ENCODE data around the gene MSRB1. TPM values are rescaled to one million over a fixed set of nuclear protein-coding genes. Genes with fewer than 3 reads are reported as not detected.

Gene MSRB1
- total and polyA plus RNA-seq, 2 of the 13 experiments (the other 11 are each of a cell fraction or from before 2014, with no cell fraction given), result 32.1 to 75.4 TPM

DNA sequence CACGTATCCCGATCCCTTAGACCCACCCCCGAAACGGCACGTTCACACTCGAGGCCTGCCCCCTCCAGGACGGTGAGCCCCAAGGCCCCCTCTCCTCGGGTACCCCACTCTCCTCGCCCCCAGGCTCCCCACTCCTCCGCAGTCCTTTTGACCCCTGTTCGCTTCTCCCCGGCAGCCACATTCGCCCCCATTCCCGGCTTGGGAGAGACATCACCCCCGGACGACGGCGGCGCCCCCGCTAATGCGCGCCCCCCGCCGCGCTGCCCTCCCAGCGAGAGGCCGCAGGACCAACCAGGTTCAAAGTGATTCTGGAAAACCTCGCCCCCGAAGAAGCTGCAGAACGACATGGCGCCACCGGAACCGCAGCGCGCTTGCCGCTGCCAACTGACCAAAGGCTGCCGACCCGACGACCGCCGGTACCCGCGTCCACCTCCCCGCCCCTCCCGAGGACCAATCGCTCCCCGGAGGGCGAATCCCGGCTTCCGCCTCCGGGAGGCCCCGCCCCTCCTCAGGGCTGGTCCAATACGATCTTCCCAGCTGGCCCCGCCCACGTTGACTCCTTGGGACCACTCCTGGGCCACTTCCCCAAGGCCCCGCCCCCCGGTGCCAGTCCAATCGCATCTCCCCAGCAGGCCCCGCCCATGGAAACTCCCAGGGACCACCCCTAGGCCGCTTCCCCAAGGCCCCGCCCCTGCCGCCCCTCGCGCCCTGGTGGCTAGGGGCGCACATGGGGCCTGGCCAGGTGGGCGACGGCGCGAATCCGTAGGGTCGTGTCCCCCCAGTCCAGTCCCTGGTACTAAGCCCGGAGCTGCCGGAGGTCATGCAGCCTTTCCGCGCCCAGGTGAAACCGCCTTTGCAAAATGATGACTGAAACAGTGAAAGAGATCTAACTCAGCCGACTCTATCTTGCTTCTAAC lies at the start of gene MSRB1 (continued):
- TF ChIP-seq, protein P1, sequence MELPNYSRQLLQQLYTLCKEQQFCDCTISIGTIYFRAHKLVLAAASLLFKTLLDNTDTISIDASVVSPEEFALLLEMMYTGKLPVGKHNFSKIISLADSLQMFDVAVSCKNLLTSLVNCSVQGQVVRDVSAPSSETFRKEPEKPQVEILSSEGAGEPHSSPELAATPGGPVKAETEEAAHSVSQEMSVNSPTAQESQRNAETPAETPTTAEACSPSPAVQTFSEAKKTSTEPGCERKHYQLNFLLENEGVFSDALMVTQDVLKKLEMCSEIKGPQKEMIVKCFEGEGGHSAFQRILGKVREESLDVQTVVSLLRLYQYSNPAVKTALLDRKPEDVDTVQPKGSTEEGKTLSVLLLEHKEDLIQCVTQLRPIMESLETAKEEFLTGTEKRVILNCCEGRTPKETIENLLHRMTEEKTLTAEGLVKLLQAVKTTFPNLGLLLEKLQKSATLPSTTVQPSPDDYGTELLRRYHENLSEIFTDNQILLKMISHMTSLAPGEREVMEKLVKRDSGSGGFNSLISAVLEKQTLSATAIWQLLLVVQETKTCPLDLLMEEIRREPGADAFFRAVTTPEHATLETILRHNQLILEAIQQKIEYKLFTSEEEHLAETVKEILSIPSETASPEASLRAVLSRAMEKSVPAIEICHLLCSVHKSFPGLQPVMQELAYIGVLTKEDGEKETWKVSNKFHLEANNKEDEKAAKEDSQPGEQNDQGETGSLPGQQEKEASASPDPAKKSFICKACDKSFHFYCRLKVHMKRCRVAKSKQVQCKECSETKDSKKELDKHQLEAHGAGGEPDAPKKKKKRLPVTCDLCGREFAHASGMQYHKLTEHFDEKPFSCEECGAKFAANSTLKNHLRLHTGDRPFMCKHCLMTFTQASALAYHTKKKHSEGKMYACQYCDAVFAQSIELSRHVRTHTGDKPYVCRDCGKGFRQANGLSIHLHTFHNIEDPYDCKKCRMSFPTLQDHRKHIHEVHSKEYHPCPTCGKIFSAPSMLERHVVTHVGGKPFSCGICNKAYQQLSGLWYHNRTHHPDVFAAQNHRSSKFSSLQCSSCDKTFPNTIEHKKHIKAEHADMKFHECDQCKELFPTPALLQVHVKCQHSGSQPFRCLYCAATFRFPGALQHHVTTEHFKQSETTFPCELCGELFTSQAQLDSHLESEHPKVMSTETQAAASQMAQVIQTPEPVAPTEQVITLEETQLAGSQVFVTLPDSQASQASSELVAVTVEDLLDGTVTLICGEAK (IDR thresholded peaks at IDR 0.05), result no peak
- TF ChIP-seq, protein P1 (CRISPR knock-in tag; IDR thresholded peaks at IDR 0.05), result no peak
- TF ChIP-seq ZNF792 (CRISPR knock-in tag; IDR thresholded peaks at IDR 0.05) (peak; percentile 61), MLX (CRISPR knock-in tag; IDR thresholded peaks at IDR 0.05) (no peak), HNF4G (IDR thresholded peaks at IDR 0.05; ENCODE audit: borderline replicate concordance, low read depth, low read length) (no peak), HNF4G (CRISPR knock-in tag; IDR thresholded peaks at IDR 0.05; ENCODE audit: borderline replicate concordance, low read depth) (no peak), ZNF766 (CRISPR knock-in tag; IDR thresholded peaks at IDR 0.05; ENCODE audit: borderline replicate concordance) (no peak), NAIF1 (CRISPR knock-in tag; IDR thresholded peaks at IDR 0.05; ENCODE audit: borderline replicate concordance) (peak; percentile 46; the same call in 1 of the 2 replicates), CENPX (CRISPR knock-in tag; IDR thresholded peaks at IDR 0.05) (no peak), ZNF205 (CRISPR knock-in tag; IDR thresholded peaks at IDR 0.05) (no peak), LCORL (IDR thresholded peaks at IDR 0.05) (no peak), LCORL (CRISPR knock-in tag; IDR thresholded peaks at IDR 0.05) (0 out of 2 replicates have a peak, but pooled peaks have one; percentile 38), ZBTB21 (CRISPR knock-in tag; IDR thresholded peaks at IDR 0.05) (no peak), ZNF33B (CRISPR knock-in tag; IDR thresholded peaks at IDR 0.05) (0 out of 2 replicates have a peak, but pooled peaks have one; percentile 43)
- TF ChIP-seq, protein P2, sequence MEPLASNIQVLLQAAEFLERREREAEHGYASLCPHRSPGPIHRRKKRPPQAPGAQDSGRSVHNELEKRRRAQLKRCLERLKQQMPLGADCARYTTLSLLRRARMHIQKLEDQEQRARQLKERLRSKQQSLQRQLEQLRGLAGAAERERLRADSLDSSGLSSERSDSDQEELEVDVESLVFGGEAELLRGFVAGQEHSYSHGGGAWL (CRISPR knock-in tag; IDR thresholded peaks at IDR 0.05), result 0 out of 2 replicates have a peak, but pooled peaks have one; percentile 15
- TF ChIP-seq, protein P3, sequence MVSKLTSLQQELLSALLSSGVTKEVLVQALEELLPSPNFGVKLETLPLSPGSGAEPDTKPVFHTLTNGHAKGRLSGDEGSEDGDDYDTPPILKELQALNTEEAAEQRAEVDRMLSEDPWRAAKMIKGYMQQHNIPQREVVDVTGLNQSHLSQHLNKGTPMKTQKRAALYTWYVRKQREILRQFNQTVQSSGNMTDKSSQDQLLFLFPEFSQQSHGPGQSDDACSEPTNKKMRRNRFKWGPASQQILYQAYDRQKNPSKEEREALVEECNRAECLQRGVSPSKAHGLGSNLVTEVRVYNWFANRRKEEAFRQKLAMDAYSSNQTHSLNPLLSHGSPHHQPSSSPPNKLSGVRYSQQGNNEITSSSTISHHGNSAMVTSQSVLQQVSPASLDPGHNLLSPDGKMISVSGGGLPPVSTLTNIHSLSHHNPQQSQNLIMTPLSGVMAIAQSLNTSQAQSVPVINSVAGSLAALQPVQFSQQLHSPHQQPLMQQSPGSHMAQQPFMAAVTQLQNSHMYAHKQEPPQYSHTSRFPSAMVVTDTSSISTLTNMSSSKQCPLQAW (CRISPR knock-in tag; IDR thresholded peaks at IDR 0.05), result peak; percentile 85
- TF ChIP-seq, protein P4, sequence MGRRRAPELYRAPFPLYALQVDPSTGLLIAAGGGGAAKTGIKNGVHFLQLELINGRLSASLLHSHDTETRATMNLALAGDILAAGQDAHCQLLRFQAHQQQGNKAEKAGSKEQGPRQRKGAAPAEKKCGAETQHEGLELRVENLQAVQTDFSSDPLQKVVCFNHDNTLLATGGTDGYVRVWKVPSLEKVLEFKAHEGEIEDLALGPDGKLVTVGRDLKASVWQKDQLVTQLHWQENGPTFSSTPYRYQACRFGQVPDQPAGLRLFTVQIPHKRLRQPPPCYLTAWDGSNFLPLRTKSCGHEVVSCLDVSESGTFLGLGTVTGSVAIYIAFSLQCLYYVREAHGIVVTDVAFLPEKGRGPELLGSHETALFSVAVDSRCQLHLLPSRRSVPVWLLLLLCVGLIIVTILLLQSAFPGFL (CRISPR knock-in tag; IDR thresholded peaks at IDR 0.05), result no peak

Data from HepG2 (cell line).